K562 (cell line): ENCODE measurements around the gene ETV2. TPM values are rescaled to one million over a fixed set of nuclear protein-coding genes. Genes with fewer than 3 reads are reported as not detected.

Experiments used
- ATAC-seq: fragments of 200-7000 bp; cut with Tn5 transposase; 3 replicates; pipeline ENCODE4 v1.9.1; 2020; ENCODE audit warnings: moderate library complexity
- BruUV-seq: library from RNA; stranded (reverse); fragments of 400-500 nt; replicated peaks from 2 replicates; lab custom pipeline; 2021; lab: Mats Ljungman, UMichigan
- CTCF ChIA-PET: fragments of 300-600 bp; formaldehyde crosslinking; extraction: SDS; loops from one replicate; lab custom pipeline; 2021; ENCODE audit warnings: low intra/inter-chr PET ratio; lab: Yijun Ruan, JAX
- POLR2A ChIA-PET: fragments of 300-600, 350-650 bp; sonication (Branson Sonifier 250); formaldehyde crosslinking; extraction: SDS; loops from one replicate; lab custom pipeline; 2021; ENCODE audit warnings: antibody characterized with exemption, inconsistent platforms; lab: Yijun Ruan, JAX
- DNase-seq, 4 experiments: peaks; one replicate each; pipeline versions ENCODE4 v3.0.0 to v3.0.0-alpha.2; 2011 to 2018; ENCODE audit warnings: low spot score in 3 of 4, mixed read lengths in 3 of 4; ENCODE audit errors: extremely low read depth in 1 of 4
- FAIRE-seq: peaks from 2 replicates; lab custom pipeline; 2011; peaks lifted over from hg19 to GRCh38; lab: Jason Lieb, UNC
- H2AFZ ChIP-seq: 2 replicates; pipeline ENCODE4 v1.6.0; 2011; ENCODE audit warnings: low read depth, low read length, control low read depth, inconsistent platforms
- H3K27ac ChIP-seq: fragments of 200-600 bp; 3 replicates; pipeline ENCODE4 v1.8.0; 2011; ENCODE audit warnings: low read depth, mild to moderate bottlenecking, control low read depth, inconsistent platforms, low read length, moderate library complexity, mixed read lengths; ENCODE audit errors: extremely low read depth
- H3K27me3 ChIP-seq, 2 experiments: fragments of 300-600 bp in 1 of 2; 2 replicates in 1 of 2; 3 replicates in 1 of 2; pipeline versions ENCODE4 v1.6.0 to v1.8.0; 2011; ENCODE audit warnings: inconsistent platforms in 2 of 2, low read length in 2 of 2, mild to moderate bottlenecking in 1 of 2, mixed read lengths in 1 of 2, moderate library complexity in 1 of 2; ENCODE audit not compliant: control insufficient read depth in 2 of 2, insufficient read depth in 2 of 2
- H3K36me3 ChIP-seq: fragments of 300-600 bp; 3 replicates; pipeline ENCODE4 v1.8.0; 2011; ENCODE audit warnings: mild to moderate bottlenecking, low read length, inconsistent platforms; ENCODE audit not compliant: control insufficient read depth, insufficient read depth
- H3K4me1 ChIP-seq, 2 experiments: fragments of 200-600 bp in 1 of 2; replicated peaks in 1 of 2; 2 replicates in 1 of 2; 3 replicates in 1 of 2; pipeline versions ENCODE4 v1.5.1 to v1.8.0; 2011; ENCODE audit warnings: inconsistent platforms in 2 of 2, low read length in 2 of 2, mild to moderate bottlenecking in 1 of 2, mixed read lengths in 1 of 2, moderate library complexity in 1 of 2; ENCODE audit not compliant: control insufficient read depth in 2 of 2, insufficient read depth in 2 of 2
- H3K4me2 ChIP-seq: 2 replicates; pipeline ENCODE4 v1.6.1; 2011; ENCODE audit warnings: low read length, control low read depth, inconsistent platforms, mixed read lengths; ENCODE audit not compliant: insufficient read depth
- H3K4me3 ChIP-seq: fragments of 200-600 bp; sonication (generic), shearing (Covaris generic); 2 replicates; pipeline ENCODE4 v1.5.1; 2016; ENCODE audit warnings: control low read depth, inconsistent platforms
- H3K79me2 ChIP-seq: fragments of 200-600 bp; 3 replicates; pipeline ENCODE4 v1.8.0; 2011; ENCODE audit warnings: low read length, inconsistent platforms; ENCODE audit not compliant: control insufficient read depth, insufficient read depth
- H3K9ac ChIP-seq, 2 experiments: 2 replicates each; pipeline versions ENCODE4 v1.6.0 to v1.6.1; 2011; ENCODE audit warnings: low read depth in 2 of 2, low read length in 2 of 2, control low read depth in 1 of 2, inconsistent platforms in 1 of 2, mild to moderate bottlenecking in 1 of 2, mixed read lengths in 1 of 2; ENCODE audit not compliant: insufficient read depth in 1 of 2
- H3K9me1 ChIP-seq: one replicate; pipeline ENCODE4 v1.6.0; 2011; ENCODE audit warnings: inconsistent platforms, mild to moderate bottlenecking, low read length, moderate library complexity; ENCODE audit not compliant: control insufficient read depth, insufficient read depth
- H3K9me3 ChIP-seq: replicated peaks from 2 replicates; pipeline ENCODE4 v1.5.1; 2011; ENCODE audit warnings: low read depth, low read length, inconsistent platforms; ENCODE audit not compliant: control insufficient read depth, insufficient read depth
- H4K20me1 ChIP-seq: replicated peaks from 2 replicates; pipeline ENCODE4 v1.6.1; 2011; ENCODE audit warnings: low read length, inconsistent platforms, mixed read lengths; ENCODE audit not compliant: control insufficient read depth, insufficient read depth
- CREBBP ChIP-seq: IDR thresholded peaks from one replicate; pipeline ENCODE4 v1.6.1; 2012; ENCODE audit warnings: low read depth, mild to moderate bottlenecking, control low read depth, inconsistent platforms, low read length
- E2F6 ChIP-seq, 2 experiments: IDR thresholded peaks; 2 replicates each; pipeline ENCODE4 v1.6.1; 2011; ENCODE audit warnings: borderline replicate concordance in 1 of 2, control low read depth in 1 of 2, low read depth in 1 of 2, low read length in 1 of 2, mild to moderate bottlenecking in 1 of 2, mixed read lengths in 1 of 2, moderate library complexity in 1 of 2; ENCODE audit not compliant: insufficient read depth in 1 of 2, insufficient read length in 1 of 2, poor library complexity in 1 of 2, severe bottlenecking in 1 of 2; ENCODE audit errors: extremely low read depth in 1 of 2
- GABPB1 ChIP-seq: sonication (generic); formaldehyde crosslinking; IDR thresholded peaks from 2 replicates; pipeline ENCODE4 v1.8.0; 2022; ENCODE audit warnings: mild to moderate bottlenecking, missing genetic modification reagents
- PHF8 ChIP-seq: fragments of 200-600 bp; sonication (generic); IDR thresholded peaks from 2 replicates; pipeline ENCODE4 v1.6.1; 2012; ENCODE audit warnings: mixed run types, mild to moderate bottlenecking, inconsistent platforms, low read length, moderate library complexity, borderline replicate concordance
- SREBF1 ChIP-seq: fragments of 150-350 bp; IDR thresholded peaks from 2 replicates; pipeline ENCODE4 v1.6.1; 2014; ENCODE audit warnings: antibody characterized with exemption, low read depth, low read length, borderline replicate concordance
- ZNF609 ChIP-seq: sonication (generic); formaldehyde crosslinking; IDR thresholded peaks from 2 replicates; pipeline ENCODE4 v1.8.1; 2023; ENCODE audit warnings: missing genetic modification reagents, mild to moderate bottlenecking, borderline replicate concordance
- WGBS: fragments of 100-300 bp; shearing (Covaris generic); methylation state at CpG from one replicate; pipeline ENCODE4 v1.1.6; 2016; ENCODE audit warnings: low coverage, mixed read lengths; ENCODE audit not compliant: insufficient coverage; ENCODE audit errors: missing lambda C conversion rate; 5-methylcytosine and 5-hydroxymethylcytosine counted together
- in situ Hi-C: fragments of 300-500 bp; cut with MboI; formaldehyde crosslinking; loops from 4 replicates; pipeline ENCODE4 v1.15.0; 2018; ENCODE audit warnings: inconsistent platforms, mixed read lengths
- intact Hi-C: fragments of 100-400 bp; cut with micrococcal nuclease; formaldehyde crosslinking; loops from 2 replicates; pipeline ENCODE4 v1.14.2; 2022
- polyA plus RNA-seq, 8 experiments: library from polyadenylated mRNA; depleted of rRNA in 4 of 8; stranded (reverse) in 5 of 8; unstranded in 3 of 8; fragments of >200 nt; fragmentation: Nextera tagmentation in 2 of 8; fragmentation: Illumina TruSeq in 1 of 8; extraction: Ambion mirVana in 2 of 8; extraction: Trizol in 1 of 8; gene quantifications; 2 replicates each; pipeline versions ENCODE4 v1.2.1 to v1.2.3, GENCODE V29; 2011 to 2014; ENCODE audit warnings: inconsistent platforms in 1 of 8, missing spikeins in 1 of 8
- total RNA-seq, 7 experiments: library from RNA; depleted of rRNA in 6 of 7; stranded (reverse); fragments of >200 nt in 6 of 7; fragmentation: Illumina TruSeq in 2 of 7; extraction: Trizol in 2 of 7; gene quantifications; 2 replicates each; pipeline versions ENCODE4 v1.2.1 to v1.2.3, GENCODE V29; 2011 to 2021; ENCODE audit warnings: low replicate concordance in 1 of 7
- TF ChIP-seq, protein P1 (sequence below): fragments of 200-400 bp; formaldehyde crosslinking; IDR thresholded peaks from 2 replicates; pipeline ENCODE4 v1.6.1; 2017; ENCODE audit warnings: mild to moderate bottlenecking, low read depth, low read length, moderate library complexity

Gene ETV2
- total and polyA plus RNA-seq, 9 of the 15 experiments (the other 6 are each of a cell fraction or from before 2014, with no cell fraction given), result 0.11 to 3.7 (median 0.55) TPM

- TF ChIP-seq CREBBP, result no peak
- peak; percentile 66; the same call in 1 of the 2 replicates for TF ChIP-seq PHF8
- TF ChIP-seq, all 486 proteins: peak for 47
Measured at GRCh38 chr19:35644206-35644986, 2.9 kb downstream of the ETV2 start (continued).

GRCh38 chr19:35644987-35645679 lies 3.6 kb downstream of the ETV2 start:
- in situ Hi-C loops (no loop called here), intact Hi-C loops (loop anchor here (5.0 to 10.0 kb wide), 2 partner anchors 88 to 100 kb away; partner anchors contain the start of genes IGFLR1, LIN37, PSENEN and U2AF1L4)
- H3K27me3 ChIP-seq, result no peaks in the 10 kb centered on the region
- 0 out of 2 replicates have a peak, but pooled peaks cover 4% of the 10 kb centered on the region for H4K20me1 ChIP-seq
- H3K9me1 ChIP-seq, result no peaks in the 10 kb centered on the region
- H3K36me3 ChIP-seq, result peaks cover 10% of the 10 kb centered on the region; the same call in 1 of the 3 replicates
- H2AFZ ChIP-seq, result peak overlapping the region; percentile 92
- H3K27ac ChIP-seq, result peak overlapping the region; percentile 59
- H3K4me3 ChIP-seq, result peak overlapping the region; percentile 44
- DNase-seq (peak; percentile 84 to 91 (median 85)), ATAC-seq (peak; percentile 48), FAIRE-seq (peak; percentile 77)
- peaks cover 34 to 60% of the 10 kb centered on the region in 2 experiments for H3K4me1 ChIP-seq
- H3K79me2 ChIP-seq, result peaks cover 21% of the 10 kb centered on the region
- POLR2A ChIA-PET, result interaction anchor here (0.8 to 3.6 kb wide), 4 partner anchors 12 to 97 kb away, joined by 3 to 14 read pairs (median 6); no protein-coding TSS in a partner anchor
- CTCF ChIA-PET, result no interaction called here
- WGBS, result 19% methylated on average over 14 of the region's 20 CpGs
- H3K9ac ChIP-seq, result peak overlapping the region; percentile 55 to 89
- H3K4me2 ChIP-seq, result peak overlapping the region; percentile 85
- BruUV-seq, result no TSS peak
- H3K9me3 ChIP-seq, result no peaks in the 10 kb centered on the region
- peak in 1 of 2 experiments; percentile 18 for TF ChIP-seq E2F6 (IDR thresholded peaks at IDR 0.05; ENCODE audit: borderline replicate concordance in 1 of 2, extremely low read depth in 1 of 2, insufficient read depth in 1 of 2, insufficient read length in 1 of 2, low read depth in 1 of 2, low read length in 1 of 2, poor library complexity in 1 of 2, severe bottlenecking in 1 of 2)
- TF ChIP-seq, protein P1, sequence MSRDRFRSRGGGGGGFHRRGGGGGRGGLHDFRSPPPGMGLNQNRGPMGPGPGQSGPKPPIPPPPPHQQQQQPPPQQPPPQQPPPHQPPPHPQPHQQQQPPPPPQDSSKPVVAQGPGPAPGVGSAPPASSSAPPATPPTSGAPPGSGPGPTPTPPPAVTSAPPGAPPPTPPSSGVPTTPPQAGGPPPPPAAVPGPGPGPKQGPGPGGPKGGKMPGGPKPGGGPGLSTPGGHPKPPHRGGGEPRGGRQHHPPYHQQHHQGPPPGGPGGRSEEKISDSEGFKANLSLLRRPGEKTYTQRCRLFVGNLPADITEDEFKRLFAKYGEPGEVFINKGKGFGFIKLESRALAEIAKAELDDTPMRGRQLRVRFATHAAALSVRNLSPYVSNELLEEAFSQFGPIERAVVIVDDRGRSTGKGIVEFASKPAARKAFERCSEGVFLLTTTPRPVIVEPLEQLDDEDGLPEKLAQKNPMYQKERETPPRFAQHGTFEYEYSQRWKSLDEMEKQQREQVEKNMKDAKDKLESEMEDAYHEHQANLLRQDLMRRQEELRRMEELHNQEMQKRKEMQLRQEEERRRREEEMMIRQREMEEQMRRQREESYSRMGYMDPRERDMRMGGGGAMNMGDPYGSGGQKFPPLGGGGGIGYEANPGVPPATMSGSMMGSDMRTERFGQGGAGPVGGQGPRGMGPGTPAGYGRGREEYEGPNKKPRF, result no peak
- TF ChIP-seq SREBF1, result no peak
- no peak for TF ChIP-seq ZNF609 (CRISPR knock-in tag)
- TF ChIP-seq GABPB1 (CRISPR knock-in tag), result no peak
